Activated CD8-positive, alpha-beta T cell treated with anti-CD3 and anti-CD28 coated beads for 36 hours (primary cell): ENCODE data around the gene XRCC5. TPM values are rescaled to one million over a fixed set of nuclear protein-coding genes. Genes with fewer than 3 reads are reported as not detected.
A peak's percentile ranks its signal among the peaks of the same experiment; 100 is the strongest.

Experiments
- ATAC-seq: fragments of 200-7000 bp; cut with Tn5 transposase; one replicate; pipeline ENCODE4 v1.10.0; 2021; ENCODE audit warnings: mild to moderate bottlenecking, moderate library complexity
- CTCF ChIA-PET: fragments of 350-600 bp; sonication (Branson Sonifier 250); formaldehyde crosslinking; loops from one replicate; lab custom pipeline; 2021; ENCODE audit warnings: antibody characterized with exemption; lab: Charles Lee
- POLR2A ChIA-PET: fragments of 350-600 bp; sonication (Branson Sonifier 250); formaldehyde crosslinking; loops from one replicate; lab custom pipeline; 2021; ENCODE audit warnings: antibody characterized with exemption; lab: Charles Lee
- DNase-seq: peaks from one replicate; pipeline ENCODE4 v3.0.0-alpha.2; 2020
- H3K27ac Mint-ChIP-seq: one replicate; pipeline ENCODE4 v1.8.0; 2021; ENCODE audit warnings: mild to moderate bottlenecking, mixed read lengths
- H3K27me3 Mint-ChIP-seq: one replicate; pipeline ENCODE4 v1.8.0; 2021; ENCODE audit warnings: mixed read lengths
- H3K36me3 Mint-ChIP-seq: one replicate; pipeline ENCODE4 v1.8.0; 2021; ENCODE audit warnings: low read depth, mixed read lengths
- H3K4me1 Mint-ChIP-seq: one replicate; pipeline ENCODE4 v1.8.0; 2021; ENCODE audit warnings: low read depth, mixed read lengths
- H3K4me3 Mint-ChIP-seq: one replicate; pipeline ENCODE4 v1.8.0; 2021; ENCODE audit warnings: mild to moderate bottlenecking, moderate library complexity, mixed read lengths
- H3K9me3 Mint-ChIP-seq: one replicate; pipeline ENCODE4 v1.8.0; 2021; ENCODE audit warnings: mixed read lengths
- intact Hi-C: fragments of 100-400 bp; cut with micrococcal nuclease; formaldehyde crosslinking; loops from one replicate; pipeline ENCODE4 v1.10.0; 2022
- total RNA-seq, 2 experiments: library from RNA; stranded (reverse); gene quantifications; one replicate each; pipeline ENCODE4 v1.2.3, GENCODE V29; 2021
- TF ChIP-seq, protein P1 (sequence below): fragments of 200-600 bp; IDR thresholded peaks from one replicate; pipeline ENCODE4 v1.8.0; 2022; ENCODE audit warnings: antibody characterized with exemption, mild to moderate bottlenecking

The XRCC5 gene
- total RNA-seq, 2 experiments from 2014 or later: 541 to 544 TPM

DNA sequence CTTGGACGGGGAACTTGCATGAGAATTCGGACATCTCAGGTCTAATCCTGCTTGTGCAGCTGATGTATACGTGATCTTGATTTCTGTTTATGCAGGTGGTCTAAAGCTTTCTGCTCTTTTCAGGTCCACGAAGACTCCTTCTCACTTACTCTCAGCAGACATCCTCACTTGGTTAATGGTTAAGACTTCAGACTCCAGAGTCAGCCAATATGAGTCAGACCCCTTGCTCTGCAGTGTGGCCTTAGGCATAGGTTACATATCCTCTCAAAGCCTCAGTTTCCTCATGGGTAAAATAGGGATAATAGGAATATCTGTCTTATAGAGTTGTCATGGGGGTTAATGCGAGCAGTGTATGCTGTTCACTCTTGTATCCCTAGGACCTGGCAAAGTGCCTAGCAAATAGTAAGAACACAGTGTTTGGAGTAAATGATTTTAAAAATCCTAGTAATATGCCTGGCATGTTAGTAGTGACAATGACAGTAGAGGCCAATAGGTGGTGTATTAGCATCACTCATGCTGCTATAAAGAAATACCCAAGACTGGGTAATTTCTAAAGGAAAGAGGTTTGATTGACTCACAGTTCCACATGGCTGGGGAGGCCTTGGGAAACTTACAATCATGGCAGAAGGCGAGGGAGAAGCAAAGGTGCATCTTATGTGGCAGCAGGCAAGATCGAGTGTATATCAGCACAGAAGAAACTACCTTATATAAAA is 42.3 kb downstream of the XRCC5 start:
- TF ChIP-seq, protein P1, sequence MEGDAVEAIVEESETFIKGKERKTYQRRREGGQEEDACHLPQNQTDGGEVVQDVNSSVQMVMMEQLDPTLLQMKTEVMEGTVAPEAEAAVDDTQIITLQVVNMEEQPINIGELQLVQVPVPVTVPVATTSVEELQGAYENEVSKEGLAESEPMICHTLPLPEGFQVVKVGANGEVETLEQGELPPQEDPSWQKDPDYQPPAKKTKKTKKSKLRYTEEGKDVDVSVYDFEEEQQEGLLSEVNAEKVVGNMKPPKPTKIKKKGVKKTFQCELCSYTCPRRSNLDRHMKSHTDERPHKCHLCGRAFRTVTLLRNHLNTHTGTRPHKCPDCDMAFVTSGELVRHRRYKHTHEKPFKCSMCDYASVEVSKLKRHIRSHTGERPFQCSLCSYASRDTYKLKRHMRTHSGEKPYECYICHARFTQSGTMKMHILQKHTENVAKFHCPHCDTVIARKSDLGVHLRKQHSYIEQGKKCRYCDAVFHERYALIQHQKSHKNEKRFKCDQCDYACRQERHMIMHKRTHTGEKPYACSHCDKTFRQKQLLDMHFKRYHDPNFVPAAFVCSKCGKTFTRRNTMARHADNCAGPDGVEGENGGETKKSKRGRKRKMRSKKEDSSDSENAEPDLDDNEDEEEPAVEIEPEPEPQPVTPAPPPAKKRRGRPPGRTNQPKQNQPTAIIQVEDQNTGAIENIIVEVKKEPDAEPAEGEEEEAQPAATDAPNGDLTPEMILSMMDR: no peak
- Mint-ChIP-seq H3K9me3 (no peaks in the 10 kb centered on the region), H3K27me3 (no peaks in the 10 kb centered on the region), H3K4me3 (no peak overlapping the region), H3K36me3 (peaks cover 83% of the 10 kb centered on the region), H3K4me1 (peaks cover 42% of the 10 kb centered on the region), H3K27ac (peak overlapping the region; percentile 79)
- intact Hi-C loops: no loop called here
- ATAC-seq (peak; percentile 34), DNase-seq (no peak)
- POLR2A ChIA-PET: no interaction called here
- CTCF ChIA-PET: no interaction called here

DNA sequence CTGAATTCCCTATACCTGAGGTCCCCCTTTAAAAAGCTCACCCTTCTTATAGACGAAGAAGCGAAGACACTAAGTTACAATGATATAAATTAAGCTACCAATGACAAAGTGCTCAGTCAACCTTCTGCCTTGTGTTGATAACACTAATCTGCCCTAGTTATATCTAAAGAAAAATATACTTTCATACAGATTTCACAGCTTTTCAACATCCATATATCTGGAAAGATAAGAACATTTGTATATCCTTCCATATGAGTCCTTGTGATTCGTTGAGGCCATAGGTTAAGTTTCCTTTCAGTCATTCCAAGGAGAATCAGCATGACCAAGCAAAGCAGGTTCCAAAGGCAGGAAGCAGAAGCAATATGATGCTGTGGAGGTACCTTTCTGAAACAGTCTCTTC is 46.8 kb downstream of the XRCC5 start:
- intact Hi-C loops: no loop called here
- Mint-ChIP-seq H3K27ac (no peak overlapping the region), H3K4me3 (no peak overlapping the region), H3K36me3 (peaks cover 76% of the 10 kb centered on the region), H3K4me1 (peaks cover 32% of the 10 kb centered on the region), H3K27me3 (no peaks in the 10 kb centered on the region), H3K9me3 (no peaks in the 10 kb centered on the region)
- CTCF ChIA-PET: no interaction called here
- ATAC-seq (no peak), DNase-seq (no peak)
- TF ChIP-seq, protein P1: no peak
- POLR2A ChIA-PET: interaction anchor here (2.2 kb wide), 1 partner anchor 9 kb away, joined by 8 read pairs; no protein-coding TSS in a partner anchor

DNA sequence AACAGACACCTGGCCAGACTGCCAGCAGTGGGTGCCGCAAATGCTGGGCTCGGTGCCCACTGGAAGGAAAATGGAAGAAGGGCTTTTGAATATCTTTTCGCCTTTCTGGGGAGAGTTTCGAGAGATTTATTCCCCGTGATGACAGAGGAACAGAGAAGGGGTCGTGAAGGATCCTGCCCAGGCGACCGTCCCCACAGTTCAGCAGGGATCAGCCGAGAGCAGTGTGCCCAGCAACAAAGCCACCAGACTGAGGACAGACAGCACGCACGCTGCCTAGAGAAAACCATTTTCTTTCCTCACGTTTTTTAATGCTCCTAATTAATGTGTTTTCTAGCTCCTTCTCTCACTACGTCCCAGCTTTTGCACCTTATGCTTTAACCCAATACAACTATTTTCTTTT is 47.7 kb downstream of the XRCC5 start:
- CTCF ChIA-PET: interaction anchor here (0.6 to 1.5 kb wide), 4 partner anchors 9 to 134 kb away, joined by 3 to 4 read pairs (median 3); no protein-coding TSS in a partner anchor

DNA sequence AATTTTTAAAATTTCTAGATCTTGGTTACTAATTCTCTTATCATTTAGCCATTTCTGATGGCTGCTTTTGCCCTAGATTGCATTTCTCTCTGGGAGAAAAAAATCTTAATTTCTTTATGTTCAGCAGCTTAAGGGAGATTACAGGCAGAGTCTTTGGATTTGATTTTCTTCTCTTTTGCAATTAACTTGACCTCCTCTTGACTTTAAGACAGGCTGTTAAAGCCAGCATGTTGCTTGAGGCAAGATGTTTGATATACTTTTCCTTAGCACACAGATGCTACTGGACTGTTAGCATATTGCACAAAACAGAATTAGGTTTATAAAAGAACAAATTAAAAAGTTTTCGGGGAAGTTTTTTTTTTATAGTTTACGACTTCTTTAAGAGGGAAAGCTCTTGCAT is 50.0 kb downstream of the XRCC5 start:
- peaks cover 74% of the 10 kb centered on the region for H3K36me3 Mint-ChIP-seq
- H3K27me3 Mint-ChIP-seq: no peaks in the 10 kb centered on the region
- ATAC-seq (no peak), DNase-seq (no peak)
- POLR2A ChIA-PET: interaction anchor here (0.8 to 1.3 kb wide), 3 partner anchors 10 to 14 kb away, joined by 3 read pairs; no protein-coding TSS in a partner anchor
- intact Hi-C loops: no loop called here
- H3K27ac Mint-ChIP-seq: peak overlapping the region; percentile 52
- TF ChIP-seq, protein P1: no peak
- no peak overlapping the region for H3K4me3 Mint-ChIP-seq
- CTCF ChIA-PET: interaction anchor here (1.2 to 1.4 kb wide), 3 partner anchors 18 to 243 kb away, joined by 4 read pairs; no protein-coding TSS in a partner anchor
- peaks cover 21% of the 10 kb centered on the region for H3K4me1 Mint-ChIP-seq
- H3K9me3 Mint-ChIP-seq: no peaks in the 10 kb centered on the region

More for the DNA sequence above, 47.7 kb downstream of the XRCC5 start:
- peaks cover 26% of the 10 kb centered on the region for H3K4me1 Mint-ChIP-seq
- DNase-seq: no peak
- no peaks in the 10 kb centered on the region for H3K9me3 Mint-ChIP-seq
- H3K27ac Mint-ChIP-seq: no peak overlapping the region
- no peak overlapping the region for H3K4me3 Mint-ChIP-seq
- intact Hi-C loops: no loop called here
- POLR2A ChIA-PET: interaction anchor here (0.6 to 2.2 kb wide), 2 partner anchors 10 to 13 kb away, joined by 3 to 8 read pairs; no protein-coding TSS in a partner anchor
- peaks cover 74% of the 10 kb centered on the region for H3K36me3 Mint-ChIP-seq
- no peaks in the 10 kb centered on the region for H3K27me3 Mint-ChIP-seq
- TF ChIP-seq, protein P1: no peak
- ATAC-seq: no peak

DNA sequence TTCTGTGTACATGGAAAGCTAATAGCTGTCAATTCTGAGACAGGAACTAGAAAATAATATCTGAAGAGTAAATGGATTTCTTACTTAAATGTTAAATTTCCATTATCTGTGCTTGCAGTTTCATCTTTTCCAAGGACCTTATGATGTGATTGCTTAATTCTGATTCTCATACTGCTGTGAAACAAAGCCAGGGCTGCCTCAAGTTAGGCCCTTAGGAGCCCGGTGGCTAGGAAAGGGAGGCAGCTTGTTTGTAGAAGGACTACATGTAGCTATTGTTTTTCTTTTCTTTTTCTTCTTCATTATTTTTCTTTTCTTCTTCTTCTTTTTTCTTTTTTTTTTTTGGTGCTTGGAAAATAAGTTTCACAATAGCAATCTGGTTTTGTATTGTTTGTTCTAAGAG is 50.5 kb downstream of the XRCC5 start:
- Mint-ChIP-seq H3K4me3 (no peak overlapping the region), H3K27ac (no peak overlapping the region), H3K27me3 (no peaks in the 10 kb centered on the region), H3K4me1 (peaks cover 21% of the 10 kb centered on the region), H3K36me3 (peaks cover 74% of the 10 kb centered on the region), H3K9me3 (no peaks in the 10 kb centered on the region)
- CTCF ChIA-PET: interaction anchor here (1.4 kb wide), 1 partner anchor 242 kb away, joined by 4 read pairs; no protein-coding TSS in a partner anchor
- POLR2A ChIA-PET: interaction anchor here (0.7 to 1.3 kb wide), 4 partner anchors 9 to 15 kb away, joined by 3 read pairs; no protein-coding TSS in a partner anchor
- intact Hi-C loops: no loop called here
- DNase-seq (no peak), ATAC-seq (no peak)
- TF ChIP-seq, protein P1: no peak
